HPDE6-E6E7 (cell line): ENCODE measurements around the gene RRBP1.

ENCODE experiments used
- DNase-seq: peaks from one replicate; pipeline ENCODE4 v3.0.0; 2011; ENCODE audit warnings: missing footprints; ENCODE audit errors: extremely low spot score

RRBP1 gene

GRCh38 chr20:17579369-17580039 is 102.5 kb downstream of the RRBP1 start:
- peak; percentile 53 for DNase-seq

GRCh38 chr20:17576215-17576614 is 105.8 kb downstream of the RRBP1 start:
- no peak for DNase-seq

- no peak for DNase-seq
Measured at GRCh38 chr20:17573463-17573862, 108.6 kb downstream of the RRBP1 start.

- no peak for DNase-seq
Measured at GRCh38 chr20:17572034-17572638, 109.9 kb downstream of the RRBP1 start.

- no peak for DNase-seq
Measured at GRCh38 chr20:17571153-17571527, 110.9 kb downstream of the RRBP1 start.

- DNase-seq: no peak
Measured at GRCh38 chr20:17570347-17571152, 111.5 kb downstream of the RRBP1 start.

- DNase-seq: peak; percentile 95
Measured at GRCh38 chr20:17569616-17570346, 112.3 kb downstream of the RRBP1 start, which contains the start of gene DSTN. TSS of gene DSTN (plus strand) at chr20:17570075. CDS start at chr20:17570209, 134 bp downstream.

GRCh38 chr20:17568972-17569521 is 113.0 kb downstream of the RRBP1 start:
- DNase-seq: peak; percentile 94

GRCh38 chr20:17568045-17568788 is 113.8 kb downstream of the RRBP1 start:
- DNase-seq: no peak

- DNase-seq: no peak
Measured at GRCh38 chr20:17566345-17566744, 115.7 kb downstream of the RRBP1 start.

- DNase-seq: no peak
Measured at GRCh38 chr20:17565169-17565845, 116.7 kb downstream of the RRBP1 start.
